B cell (primary cell): ENCODE measurements around the gene RNFT2. TPM values are rescaled to one million over a fixed set of nuclear protein-coding genes. Genes with fewer than 3 reads are reported as not detected.

Experiments used
- ATAC-seq: fragments of 200-7000 bp; cut with Tn5 transposase; one replicate; pipeline ENCODE4 v1.10.0; 2021; ENCODE audit warnings: low read depth, mild to moderate bottlenecking, moderate number of reproducible peaks, moderate library complexity
- CTCF ChIA-PET: fragments of 350-600 bp; sonication (Branson Sonifier 250); formaldehyde crosslinking; loops from one replicate; lab custom pipeline; 2021; ENCODE audit warnings: antibody characterized with exemption, inconsistent platforms; lab: Charles Lee
- POLR2A ChIA-PET: fragments of 350-600 bp; sonication (Branson Sonifier 250); formaldehyde crosslinking; loops from one replicate; lab custom pipeline; 2021; ENCODE audit warnings: antibody characterized with exemption; lab: Charles Lee
- DNase-seq: peaks from one replicate; pipeline ENCODE4 v3.0.0; 2013
- H2AFZ ChIP-seq: 2 replicates; pipeline ENCODE4 v1.6.1; 2012; ENCODE audit warnings: mild to moderate bottlenecking, low read depth, low read length; ENCODE audit not compliant: insufficient read depth, poor library complexity, severe bottlenecking
- H3K27ac ChIP-seq, 2 donors: 1 replicate in 1 of 2; 2 replicates in 1 of 2; pipeline ENCODE4 v1.5.1; 2012 to 2013; ENCODE audit warnings: low read length in 2 of 2, mild to moderate bottlenecking in 2 of 2, moderate library complexity in 1 of 2
- H3K27me3 ChIP-seq, 4 experiments: fragments of 200-600 bp in 1 of 4; sonication (generic) in 1 of 4; replicated peaks in 1 of 4; 1 replicate in 2 of 4; 2 replicates in 2 of 4; pipeline versions ENCODE4 v1.6.1 to v1.7.0; 2013 to 2016; ENCODE audit warnings: low read length in 3 of 4, mild to moderate bottlenecking in 2 of 4, mixed read lengths in 1 of 4, moderate library complexity in 1 of 4; ENCODE audit not compliant: insufficient read depth in 4 of 4, control insufficient read depth in 3 of 4; ENCODE audit errors: control extremely low read depth in 1 of 4
- H3K36me3 ChIP-seq, 2 experiments: replicated peaks in 1 of 2; 1 replicate in 1 of 2; 2 replicates in 1 of 2; pipeline versions ENCODE4 v1.6.1 to v1.7.1; 2013; ENCODE audit warnings: low read length in 1 of 2; ENCODE audit not compliant: insufficient read depth in 2 of 2, control insufficient read depth in 1 of 2; ENCODE audit errors: control extremely low read depth in 1 of 2, extremely low read depth in 1 of 2
- H3K4me1 ChIP-seq, 2 donors: fragments of 200-600 bp in 1 of 2; sonication (generic) in 1 of 2; 1 replicate in 1 of 2; 2 replicates in 1 of 2; pipeline versions ENCODE4 v1.5.1 to v1.6.1; 2013 to 2017; ENCODE audit warnings: low read length in 2 of 2; ENCODE audit not compliant: control insufficient read depth in 2 of 2, insufficient read depth in 2 of 2
- H3K4me2 ChIP-seq: replicated peaks from 2 replicates; pipeline ENCODE3; 2012; ENCODE audit warnings: mild to moderate bottlenecking, low read depth, low read length; ENCODE audit not compliant: poor library complexity, severe bottlenecking
- H3K4me3 ChIP-seq, 5 experiments: fragments of 200-600 bp in 1 of 5; sonication (generic) in 1 of 5; 1 replicate in 3 of 5; 2 replicates in 2 of 5; pipeline versions ENCODE4 v1.5.1 to v1.7.0; 2011 to 2016; ENCODE audit warnings: low read length in 4 of 5, mild to moderate bottlenecking in 4 of 5, low read depth in 2 of 5, control low read depth in 1 of 5, moderate library complexity in 1 of 5; ENCODE audit not compliant: insufficient read depth in 1 of 5; ENCODE audit errors: control extremely low read depth in 1 of 5, extremely low read depth in 1 of 5
- H3K79me2 ChIP-seq: fragments of 200-600 bp; sonication (generic); one replicate; pipeline ENCODE4 v1.6.0; 2016; ENCODE audit warnings: low read length; ENCODE audit not compliant: control insufficient read depth, insufficient read depth
- H3K9ac ChIP-seq: fragments of 200-600 bp; sonication (generic); 2 replicates; pipeline ENCODE4 v1.6.1; 2017; ENCODE audit warnings: mild to moderate bottlenecking, low read length, moderate library complexity
- H3K9me3 ChIP-seq, 3 donors: one replicate each; pipeline versions ENCODE4 v1.6.1 to v1.7.1; 2013; ENCODE audit warnings: low read length in 2 of 3; ENCODE audit not compliant: control insufficient read depth in 2 of 3, insufficient read depth in 1 of 3; ENCODE audit errors: control extremely low read depth in 1 of 3
- H4K20me1 ChIP-seq: 2 replicates; pipeline ENCODE4 v1.6.0; 2012; ENCODE audit warnings: mild to moderate bottlenecking, low read length; ENCODE audit not compliant: insufficient read depth, control insufficient read depth, poor library complexity, severe bottlenecking
- H3K27ac Mint-ChIP-seq: one replicate; pipeline ENCODE4 v1.8.0; 2021; ENCODE audit warnings: mixed read lengths
- H3K27me3 Mint-ChIP-seq: one replicate; pipeline ENCODE4 v1.8.0; 2021; ENCODE audit warnings: mixed read lengths
- H3K4me1 Mint-ChIP-seq: one replicate; pipeline ENCODE4 v1.8.0; 2021; ENCODE audit warnings: mixed read lengths
- H3K4me3 Mint-ChIP-seq: one replicate; pipeline ENCODE4 v1.8.0; 2021; ENCODE audit warnings: mixed read lengths
- H3K9me3 Mint-ChIP-seq: one replicate; pipeline ENCODE4 v1.8.0; 2022; ENCODE audit warnings: mixed read lengths; ENCODE audit not compliant: insufficient read depth
- EZH2 ChIP-seq: IDR thresholded peaks from 2 replicates; pipeline ENCODE4 v1.6.1; 2012; ENCODE audit warnings: borderline replicate concordance, low read depth, mild to moderate bottlenecking, moderate library complexity, low read length; ENCODE audit not compliant: insufficient read depth, poor library complexity, severe bottlenecking
- WGBS: methylation state at CpG from one replicate; pipeline ENCODE4 v1.1.5; 2013; ENCODE audit warnings: missing lambda C conversion rate; ENCODE audit not compliant: insufficient coverage; 5-methylcytosine and 5-hydroxymethylcytosine counted together
- intact Hi-C: fragments of 100-400 bp; cut with micrococcal nuclease; formaldehyde crosslinking; loops from one replicate; pipeline ENCODE4 v1.10.0; 2022
- polyA plus RNA-seq: library from polyadenylated mRNA; depleted of rRNA; stranded (reverse); fragments of >200 nt; gene quantifications from 2 replicates; pipeline ENCODE4 v1.2.3, GENCODE V29; 2012
- total RNA-seq, 2 donors: library from RNA; stranded (reverse); fragments of 120-200 nt in 1 of 2; gene quantifications; 1 replicate in 1 of 2; 2 replicates in 1 of 2; pipeline versions ENCODE4 v1.2.3 to v1.2.4, GENCODE V29; 2013 to 2022
- TF ChIP-seq, protein P1 (sequence below): fragments of 200-600 bp; IDR thresholded peaks from one replicate; pipeline ENCODE4 v1.8.0; 2022; ENCODE audit warnings: antibody characterized with exemption, mild to moderate bottlenecking

RNFT2 gene
- total and polyA plus RNA-seq, 2 donors (not counting 1 experiment from before 2014, with no cell fraction given) = 5.2 to 18.2 TPM

DNA sequence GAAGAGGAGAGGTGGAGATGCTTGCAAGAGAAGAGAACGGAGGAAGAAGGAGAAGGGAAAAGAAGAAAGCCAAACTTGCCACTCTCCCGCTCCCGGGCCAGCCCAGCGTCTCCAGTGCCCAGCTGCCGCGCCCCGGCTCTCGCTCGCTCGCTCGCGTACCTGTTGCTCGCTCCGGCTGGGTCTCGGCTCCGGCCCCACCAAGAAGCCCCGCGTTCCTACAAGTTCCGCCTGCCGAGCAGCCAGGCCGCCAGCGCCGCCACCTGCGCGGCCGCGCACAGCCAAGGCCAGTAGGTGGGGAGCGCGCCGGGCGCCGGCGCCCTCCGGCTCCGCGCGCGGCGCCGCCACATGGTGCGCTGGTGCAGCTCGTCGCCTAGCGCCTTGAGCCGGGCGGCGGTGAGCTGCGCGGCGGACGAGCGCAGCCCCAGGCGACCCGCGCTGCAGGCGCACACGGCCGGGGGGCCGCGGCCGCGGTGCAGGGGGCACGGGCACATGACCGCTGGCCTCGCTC lies 142.8 kb downstream of the RNFT2 start:
- Histone ChIP-seq H3K27ac (no peak overlapping the region), H3K4me3 (peak overlapping the region; percentile 42 to 81 (median 58)), H3K27me3 (peaks cover 0 to 48% (median 19%) of the 10 kb centered on the region in 4 experiments), H2AFZ (peak overlapping the region; percentile 64), H3K79me2 (peaks cover 5% of the 10 kb centered on the region), H3K36me3 (no peaks in the 10 kb centered on the region), H4K20me1 (no peaks in the 10 kb centered on the region), H3K9ac (peak overlapping the region; percentile 65), H3K4me1 (peaks cover 44 to 46% of the 10 kb centered on the region in 2 donors), H3K4me2 (peak overlapping the region; percentile 92), H3K9me3 (peaks cover 0 to 8% (median 0%) of the 10 kb centered on the region in 3 donors)
- under 1% methylated on average over 64 of the region's 65 CpGs for WGBS
- TF ChIP-seq EZH2 = no peak
- TF ChIP-seq, protein P1, sequence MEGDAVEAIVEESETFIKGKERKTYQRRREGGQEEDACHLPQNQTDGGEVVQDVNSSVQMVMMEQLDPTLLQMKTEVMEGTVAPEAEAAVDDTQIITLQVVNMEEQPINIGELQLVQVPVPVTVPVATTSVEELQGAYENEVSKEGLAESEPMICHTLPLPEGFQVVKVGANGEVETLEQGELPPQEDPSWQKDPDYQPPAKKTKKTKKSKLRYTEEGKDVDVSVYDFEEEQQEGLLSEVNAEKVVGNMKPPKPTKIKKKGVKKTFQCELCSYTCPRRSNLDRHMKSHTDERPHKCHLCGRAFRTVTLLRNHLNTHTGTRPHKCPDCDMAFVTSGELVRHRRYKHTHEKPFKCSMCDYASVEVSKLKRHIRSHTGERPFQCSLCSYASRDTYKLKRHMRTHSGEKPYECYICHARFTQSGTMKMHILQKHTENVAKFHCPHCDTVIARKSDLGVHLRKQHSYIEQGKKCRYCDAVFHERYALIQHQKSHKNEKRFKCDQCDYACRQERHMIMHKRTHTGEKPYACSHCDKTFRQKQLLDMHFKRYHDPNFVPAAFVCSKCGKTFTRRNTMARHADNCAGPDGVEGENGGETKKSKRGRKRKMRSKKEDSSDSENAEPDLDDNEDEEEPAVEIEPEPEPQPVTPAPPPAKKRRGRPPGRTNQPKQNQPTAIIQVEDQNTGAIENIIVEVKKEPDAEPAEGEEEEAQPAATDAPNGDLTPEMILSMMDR = peak; percentile 9
- ATAC-seq = peak; percentile 80
- Mint-ChIP-seq H3K4me3 (peak overlapping the region; percentile 93), H3K27ac (peak overlapping the region; percentile 80), H3K27me3 (peaks cover 30% of the 10 kb centered on the region), H3K9me3 (no peaks in the 10 kb centered on the region), H3K4me1 (peaks cover 51% of the 10 kb centered on the region)
- intact Hi-C loops = loop anchor here (1.0 to 5.0 kb wide), 4 partner anchors 20 to 124 kb away; no protein-coding TSS in a partner anchor
- ChIA-PET POLR2A (interaction anchor here (0.6 to 1.8 kb wide), 7 partner anchors 23 to 320 kb away, joined by 3 to 8 read pairs (median 4); partner anchors contain the start of gene RNFT2), CTCF (interaction anchor here (0.9 to 6.3 kb wide), 18 partner anchors 18 to 321 kb away, joined by 3 to 69 read pairs (median 6); partner anchors contain the start of genes MAP1LC3B2, RNFT2 and SPRING1)
- peak; percentile 79 for DNase-seq

GRCh38 chr12:116881325-116881876 lies 143.3 kb downstream of the RNFT2 start, which contains the start of gene HRK:
Gene HRK, minus strand, starts transcription at chr12:116881441. Its CDS starts 134 bp downstream, at chr12:116881307.
- Mint-ChIP-seq H3K4me3 (peak within 1 kb of the TSS; percentile 93), H3K4me1 (peaks cover 53% of the 10 kb centered on the region), H3K9me3 (no peaks in the 10 kb centered on the region), H3K27ac (peak within 1 kb of the TSS; percentile 80), H3K27me3 (peaks cover 30% of the 10 kb centered on the region)
- Histone ChIP-seq H3K27ac (no peak within 1 kb of the TSS), H3K27me3 (peaks cover 0 to 48% (median 19%) of the 10 kb centered on the region in 4 experiments), H3K4me1 (peaks cover 44 to 50% of the 10 kb centered on the region in 2 donors), H3K9me3 (peaks cover 0 to 4% (median 0%) of the 10 kb centered on the region in 3 donors), H3K9ac (peak within 1 kb of the TSS; percentile 65), H2AFZ (peak within 1 kb of the TSS; percentile 64), H3K4me2 (peak within 1 kb of the TSS; percentile 92), H3K36me3 (no peaks in the 10 kb centered on the region), H3K79me2 (peaks cover 5% of the 10 kb centered on the region), H4K20me1 (no peaks in the 10 kb centered on the region), H3K4me3 (peak within 1 kb of the TSS; percentile 42 to 81 (median 58))
- intact Hi-C loops = loop anchor here (1.0 to 5.0 kb wide), 4 partner anchors 21 to 124 kb away; no protein-coding TSS in a partner anchor
- ChIA-PET CTCF (interaction anchor here (1.0 to 6.3 kb wide), 20 partner anchors 18 to 181 kb away, joined by 3 to 69 read pairs (median 7); partner anchors contain the start of genes RNFT2 and SPRING1), POLR2A (interaction anchor here (0.7 to 1.8 kb wide), 5 partner anchors 24 to 320 kb away, joined by 3 to 6 read pairs (median 4); partner anchors contain the start of gene RNFT2)
- DNase-seq (peak; percentile 28), ATAC-seq (no peak)
- WGBS = 1% methylated on average over 25 of the region's 49 CpGs
- TF ChIP-seq, protein P1 = no peak
- peak; percentile 10 for TF ChIP-seq EZH2
